Stimulated activated CD4-positive, alpha-beta T cell treated with anti-CD3 and anti-CD28 coated beads, Interleukin-4, amount 100 ng/mL, for 24 hours (primary cell): ENCODE data around the gene PTPRJ.

Experiments used
- DNase-seq: peaks from one replicate; pipeline ENCODE4 v3.0.0-alpha.2; 2020

PTPRJ gene

DNA sequence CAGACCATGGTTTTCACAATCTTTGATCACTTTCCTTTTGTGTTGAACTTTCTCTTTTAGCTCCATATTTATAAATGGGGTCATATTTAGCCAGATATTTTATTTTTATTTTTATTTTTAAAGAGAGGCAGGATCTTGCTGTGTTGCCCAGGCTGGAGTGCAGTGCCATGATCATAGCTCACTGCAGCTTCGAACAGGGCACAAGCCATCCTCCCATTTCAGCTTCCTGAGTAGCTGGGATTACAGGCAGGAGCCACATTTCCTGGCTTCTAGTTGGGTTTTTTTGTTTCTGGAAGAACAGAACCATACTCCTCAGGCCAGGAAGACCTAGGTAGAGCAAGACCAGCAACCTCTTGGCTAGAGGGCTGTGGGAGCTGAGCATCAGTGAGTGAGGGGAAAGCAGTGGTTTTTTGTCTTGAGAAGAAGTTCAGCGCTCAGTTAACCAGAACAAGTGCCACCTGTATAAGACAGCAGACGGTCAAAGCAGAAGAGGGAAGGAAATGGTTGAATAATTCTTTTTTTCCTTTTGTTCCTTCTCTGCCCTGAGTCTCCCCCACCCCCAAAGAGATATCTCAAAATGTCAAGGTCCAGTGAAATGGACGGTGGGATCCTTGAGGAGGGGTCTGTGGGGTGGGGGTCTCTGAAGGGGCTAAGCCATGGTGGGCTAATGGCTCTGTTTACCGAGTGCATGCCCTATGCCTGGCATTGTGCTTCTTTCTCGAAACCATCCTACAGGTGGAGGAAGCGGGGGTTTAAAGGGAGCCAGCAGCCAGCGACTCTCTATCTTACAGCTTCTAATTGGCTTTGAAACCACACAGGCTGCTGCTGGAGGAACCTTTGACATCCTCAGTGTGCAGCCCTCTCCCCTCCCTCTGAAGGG lies 63.0 kb downstream of the PTPRJ start:
- DNase-seq, result no peak

DNA sequence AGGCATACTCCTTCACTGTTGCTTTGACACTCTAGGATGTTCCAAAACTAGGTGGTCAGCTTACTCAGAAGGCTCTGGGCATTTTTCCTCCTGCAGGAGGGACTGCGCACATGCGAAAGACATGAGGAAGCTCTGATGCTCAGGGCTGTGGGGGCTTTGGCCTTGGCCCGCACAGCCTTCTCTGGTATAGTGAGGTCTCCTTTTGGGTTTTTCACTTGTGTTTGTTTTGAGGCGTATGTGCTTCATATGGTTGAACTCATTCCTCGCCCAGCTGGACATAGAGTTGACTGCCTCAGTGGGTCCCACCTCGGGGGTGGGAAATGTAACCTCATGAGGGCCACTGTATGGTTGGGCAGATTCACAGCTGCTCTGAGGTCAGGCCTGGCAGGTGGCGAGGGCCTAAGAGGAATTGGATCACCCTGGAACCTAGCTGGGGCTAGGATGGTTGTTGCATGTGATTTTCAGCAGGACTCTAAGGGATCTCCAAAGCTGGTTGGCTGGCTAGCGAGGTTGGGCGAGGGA lies 63.7 kb downstream of the PTPRJ start:
- DNase-seq, result no peak

DNA sequence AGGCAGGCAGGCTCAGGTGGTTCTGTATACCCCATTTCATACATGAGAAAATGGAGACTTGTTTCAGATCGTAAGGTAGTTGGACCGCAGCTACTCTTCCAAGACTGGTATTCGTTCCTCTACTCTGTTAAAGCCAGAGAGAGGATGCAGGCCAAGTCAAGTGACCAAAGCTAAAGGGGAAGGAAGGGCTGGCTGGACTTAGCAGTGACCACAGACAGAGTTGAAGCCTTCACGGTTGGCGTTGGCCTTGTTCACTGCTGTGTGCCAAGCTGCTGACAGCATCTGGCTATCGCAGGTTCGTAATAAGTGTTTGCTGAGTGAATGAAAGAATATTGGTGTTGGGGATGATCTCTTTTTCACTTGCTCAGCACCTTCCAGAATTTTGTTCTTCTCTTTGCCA lies 64.2 kb downstream of the PTPRJ start:
- no peak for DNase-seq

DNA sequence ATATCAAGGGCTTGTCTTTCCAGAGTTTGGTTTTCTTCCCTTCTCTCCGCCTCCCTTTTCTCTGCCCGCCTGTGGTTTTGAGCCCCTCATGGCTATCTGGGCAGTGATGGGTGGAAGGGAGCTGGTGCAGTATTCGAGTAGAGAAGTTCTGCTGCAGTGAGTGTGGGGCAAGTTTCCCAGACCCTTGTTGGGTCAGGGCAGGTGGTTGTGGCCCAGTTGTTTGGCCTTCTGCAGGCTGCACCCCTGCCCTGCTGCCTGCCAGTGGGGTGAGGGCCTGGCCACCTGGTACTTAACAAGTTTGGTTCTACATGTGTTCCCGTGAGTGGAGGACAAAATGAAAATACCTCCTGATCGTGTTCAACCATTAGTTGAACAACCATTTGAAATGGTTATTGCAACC lies 65.2 kb downstream of the PTPRJ start:
- DNase-seq, result no peak

DNA sequence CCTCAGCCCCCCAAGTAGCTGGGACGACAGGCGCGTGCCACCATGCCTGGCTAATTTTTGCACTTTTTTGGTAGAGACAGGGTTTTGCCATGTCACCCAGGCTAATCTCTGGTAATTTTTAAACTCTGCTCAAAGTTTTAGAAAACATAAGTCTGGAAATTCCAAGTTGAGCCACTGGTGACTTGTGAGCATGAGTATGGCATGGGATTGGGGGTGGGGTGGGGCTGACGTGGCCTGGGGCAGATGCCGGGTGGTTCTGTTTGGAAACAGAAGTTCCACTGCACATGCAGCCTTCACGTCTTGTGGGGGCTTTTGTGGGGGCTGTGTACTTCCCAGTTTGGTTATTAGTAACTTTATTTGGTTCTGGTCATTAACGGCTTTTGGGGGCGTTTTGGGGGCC lies 67.3 kb downstream of the PTPRJ start:
- DNase-seq, result no peak

DNA sequence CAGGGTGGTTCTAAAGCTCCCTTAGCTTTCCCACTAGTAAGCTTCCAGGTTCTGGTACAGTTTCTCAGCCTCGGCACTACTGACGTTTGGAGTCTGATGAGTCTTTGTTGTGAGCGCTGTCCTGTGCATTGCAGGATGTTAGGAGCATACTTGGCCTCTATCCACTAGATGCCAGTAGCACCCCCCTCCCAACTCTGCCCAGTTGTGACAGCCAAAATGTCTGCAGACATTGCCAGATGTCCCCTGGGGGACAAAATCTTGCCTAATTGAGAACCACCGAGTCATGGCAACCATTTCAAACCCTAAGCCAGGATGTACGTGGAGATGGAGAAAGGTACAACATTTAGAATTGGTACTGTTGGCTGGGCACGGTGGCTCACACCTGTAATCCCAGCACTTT lies 68.7 kb downstream of the PTPRJ start:
- DNase-seq, result no peak

DNA sequence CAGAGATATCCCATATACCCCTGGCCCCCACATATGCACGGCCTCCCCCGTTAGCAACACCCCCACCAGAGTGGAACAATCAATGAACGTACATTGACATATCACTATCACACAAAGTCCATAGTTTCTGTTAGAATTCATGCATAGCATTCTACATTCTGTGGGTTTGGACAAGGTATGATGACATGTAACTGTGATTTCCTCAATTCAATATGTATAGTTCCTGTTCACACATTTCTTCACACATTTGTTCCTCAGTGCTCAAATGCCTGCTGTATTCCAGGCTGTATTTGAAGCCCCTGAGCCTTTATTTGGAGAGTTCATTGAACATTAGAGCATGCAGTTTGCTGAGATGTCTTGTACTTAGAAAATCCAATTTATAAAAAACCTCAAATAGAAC lies 69.9 kb downstream of the PTPRJ start:
- no peak for DNase-seq

DNA sequence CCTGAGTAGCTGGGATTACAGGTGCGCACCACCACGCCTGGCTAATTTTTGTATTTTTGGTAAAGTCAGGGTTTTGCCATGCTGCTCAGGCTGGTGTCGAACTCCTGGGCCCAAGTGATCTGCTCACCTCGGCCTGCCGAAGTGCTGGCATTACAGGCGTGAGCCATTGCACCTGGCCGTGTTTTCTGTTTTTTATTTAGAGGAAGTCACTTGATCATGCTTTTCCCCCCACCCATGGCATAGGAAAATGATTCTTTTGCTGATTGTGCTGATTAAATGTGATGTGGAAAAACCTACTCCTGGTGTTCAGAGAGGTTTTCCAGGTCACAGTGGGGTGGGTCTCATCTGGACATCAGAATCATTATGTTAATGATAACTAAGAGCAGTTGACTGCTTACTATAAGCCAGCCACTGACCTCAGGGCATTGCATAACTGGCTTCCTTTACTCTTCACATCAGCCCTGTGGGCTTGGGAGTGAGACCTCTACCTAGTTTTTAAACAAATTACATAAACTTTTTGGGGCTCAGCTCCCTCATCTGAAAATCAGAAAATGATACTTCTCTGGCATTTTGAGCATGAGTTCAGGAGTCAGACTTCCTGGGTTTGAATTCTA lies 71.0 kb downstream of the PTPRJ start:
- no peak for DNase-seq

DNA sequence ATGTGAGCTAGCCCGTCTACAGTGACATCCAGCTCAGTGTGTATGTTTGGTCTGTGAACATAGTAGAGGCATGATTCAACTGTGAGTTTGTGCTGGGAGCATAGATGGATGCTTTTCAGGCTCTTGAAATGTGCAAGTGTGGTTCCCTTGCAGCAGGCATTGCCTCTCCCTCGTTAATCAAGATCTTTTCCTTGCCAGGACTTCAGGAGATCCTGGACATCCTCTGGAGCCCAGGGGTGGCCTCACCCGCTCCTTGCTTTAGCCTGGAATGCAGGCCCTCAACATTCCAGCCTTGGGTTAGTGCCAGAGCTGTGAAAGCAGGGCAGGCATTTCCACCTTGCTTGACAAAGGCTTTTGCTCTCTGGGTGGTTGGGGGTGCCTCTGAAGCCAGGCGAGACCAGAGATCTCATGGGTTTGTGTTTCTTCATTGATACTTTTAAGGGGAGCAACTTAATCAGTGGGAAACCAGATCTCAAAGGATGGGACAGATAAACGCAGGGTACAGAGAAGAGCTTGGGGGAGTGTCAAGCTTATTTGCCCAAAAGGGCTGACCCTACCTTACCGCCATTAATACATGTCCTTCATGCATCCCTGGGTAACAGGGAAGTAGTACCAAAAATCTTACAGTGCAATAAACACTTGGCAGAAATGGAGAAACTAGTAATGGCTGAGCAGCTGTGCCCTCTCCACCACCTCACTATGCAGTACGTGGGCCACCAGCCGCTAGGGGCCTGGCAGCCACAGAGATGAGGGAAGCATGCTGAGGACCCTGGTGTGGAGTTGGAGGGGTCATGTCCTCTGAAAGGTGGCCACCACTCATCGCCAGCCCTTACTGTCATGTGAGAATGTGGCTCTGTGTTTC lies 72.1 kb downstream of the PTPRJ start:
- DNase-seq, result no peak

DNA sequence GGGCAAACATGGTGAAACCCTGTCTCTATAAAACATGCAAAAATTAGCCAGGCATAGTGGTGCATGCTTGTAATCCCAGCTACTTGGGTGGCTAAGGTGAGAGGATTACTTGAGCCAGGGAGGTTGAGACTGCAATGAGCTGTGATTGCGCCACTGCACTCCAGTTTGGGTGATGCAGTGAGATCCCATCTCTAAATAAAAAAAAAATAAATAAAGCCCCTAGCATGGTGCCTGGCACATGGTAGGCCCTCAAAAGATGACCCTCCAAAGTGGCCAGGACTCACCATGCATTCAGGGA lies 74.6 kb downstream of the PTPRJ start:
- no peak for DNase-seq

DNA sequence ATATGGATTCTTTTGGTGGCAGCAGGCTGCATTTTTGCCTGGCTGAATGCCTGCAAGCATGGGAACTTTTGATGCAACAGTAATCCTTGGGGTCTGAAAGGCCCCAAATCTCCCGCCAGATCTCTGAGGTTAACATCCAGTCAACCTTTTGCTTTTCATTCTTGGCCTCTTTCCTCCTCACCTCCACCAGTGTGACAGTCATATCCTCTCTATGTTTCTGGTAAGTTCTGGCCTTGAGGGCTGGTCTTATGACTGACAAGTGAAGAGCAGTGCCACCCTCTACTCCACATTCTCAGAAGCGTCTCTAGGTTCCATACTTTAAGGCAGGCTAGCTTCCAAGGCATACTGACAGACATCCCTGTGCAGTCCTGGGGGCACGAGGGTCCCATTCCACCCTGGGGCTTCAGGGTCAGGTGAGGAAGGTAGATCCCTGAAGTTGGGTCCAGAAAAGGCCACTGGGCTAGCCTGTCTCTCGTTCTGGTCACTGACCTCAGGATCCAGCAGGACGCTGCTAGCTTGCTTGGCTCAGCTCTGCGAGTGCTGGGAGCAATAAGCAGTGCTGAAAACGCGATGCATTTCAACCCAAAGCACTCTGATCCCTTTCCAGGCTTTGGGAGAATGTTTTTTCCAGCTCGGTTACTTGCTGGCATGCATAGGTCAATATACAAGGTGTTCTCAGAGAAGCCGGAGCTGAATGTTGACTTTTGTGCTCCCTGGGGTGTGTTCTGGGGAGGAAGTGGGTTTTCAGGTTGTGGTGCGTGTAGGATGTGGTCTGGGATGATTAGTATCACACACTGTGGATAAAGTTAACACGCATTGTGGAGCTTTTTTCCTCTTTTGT lies 75.2 kb downstream of the PTPRJ start:
- peak; percentile 58 for DNase-seq

DNA sequence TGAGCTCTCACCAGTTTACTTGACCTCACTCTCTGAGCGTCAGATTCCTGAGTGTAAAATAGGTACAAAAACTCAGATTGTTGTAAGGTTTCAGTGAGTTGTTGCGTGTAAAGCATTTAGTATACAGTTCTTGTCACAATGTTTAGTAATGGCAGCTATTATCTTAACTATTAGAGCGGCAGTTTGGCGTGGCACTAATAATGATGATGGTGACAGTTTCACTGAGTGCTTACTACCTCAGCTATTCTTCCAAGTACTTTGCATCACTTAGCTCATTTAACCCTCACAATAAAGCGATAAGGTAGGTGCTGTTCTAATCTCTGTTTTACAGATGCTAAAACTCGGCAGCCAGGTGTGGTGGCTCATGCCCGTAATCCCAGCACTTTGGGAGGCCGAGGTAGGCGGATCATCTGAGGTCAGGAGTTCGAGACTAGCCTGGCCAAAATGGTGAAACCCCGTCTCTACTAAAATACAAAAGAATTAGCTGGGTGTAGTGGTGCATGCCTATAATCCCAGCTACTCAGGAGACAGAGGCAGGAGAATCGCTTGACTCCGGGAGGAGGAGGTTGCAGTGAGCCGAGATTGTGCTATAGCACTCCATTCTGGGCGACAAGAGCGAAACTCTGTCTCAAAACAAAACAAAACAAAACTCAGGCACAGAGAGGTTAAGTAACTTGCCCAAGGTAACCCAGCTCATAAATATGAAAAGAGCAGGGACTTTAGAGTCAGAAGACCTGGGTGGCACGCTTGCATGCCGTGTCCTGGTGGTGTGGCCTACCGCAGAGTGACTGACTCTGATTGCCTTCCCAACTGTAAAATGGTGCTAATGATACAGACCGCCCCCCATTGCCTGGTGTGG lies 76.2 kb downstream of the PTPRJ start:
- DNase-seq, result no peak

DNA sequence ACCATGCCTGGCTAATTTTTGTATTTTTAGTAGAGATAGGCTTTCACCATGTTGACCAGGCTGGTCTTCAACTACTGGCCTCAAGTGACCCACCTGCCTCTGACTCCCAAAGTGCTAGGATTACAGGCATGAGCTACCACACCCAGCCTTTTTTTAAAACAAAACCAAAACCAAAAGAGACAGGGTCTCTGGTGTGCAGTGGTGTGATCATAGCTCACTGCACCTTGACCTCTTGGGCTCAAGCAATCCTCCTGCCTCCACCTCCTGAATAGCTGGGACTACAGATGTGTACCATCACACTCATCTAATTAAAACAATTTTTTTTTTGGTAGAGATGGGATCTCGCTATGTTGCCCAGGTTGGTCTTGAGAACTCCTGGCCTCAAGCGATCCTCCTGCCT lies 77.7 kb downstream of the PTPRJ start:
- no peak for DNase-seq

DNA sequence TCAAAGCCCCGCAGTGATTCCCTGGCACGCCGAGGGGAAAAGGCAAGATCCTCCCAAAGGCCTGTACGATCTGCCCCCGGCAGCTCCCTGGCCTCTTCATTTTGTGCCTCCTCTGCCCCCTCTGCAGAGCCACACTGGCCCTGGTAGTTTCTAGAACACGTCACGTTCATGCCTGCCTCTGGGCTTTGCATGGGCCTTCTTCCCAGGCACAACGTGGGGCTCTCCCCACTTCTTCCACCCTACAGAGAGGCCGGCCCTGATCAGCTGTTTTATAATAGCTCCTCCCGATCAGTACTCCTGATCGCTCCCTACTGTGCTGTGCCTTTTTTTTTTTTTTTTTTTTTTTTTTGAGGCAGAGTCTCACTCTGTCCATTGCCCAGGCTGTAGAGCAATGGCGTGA lies 78.4 kb downstream of the PTPRJ start:
- no peak for DNase-seq

DNA sequence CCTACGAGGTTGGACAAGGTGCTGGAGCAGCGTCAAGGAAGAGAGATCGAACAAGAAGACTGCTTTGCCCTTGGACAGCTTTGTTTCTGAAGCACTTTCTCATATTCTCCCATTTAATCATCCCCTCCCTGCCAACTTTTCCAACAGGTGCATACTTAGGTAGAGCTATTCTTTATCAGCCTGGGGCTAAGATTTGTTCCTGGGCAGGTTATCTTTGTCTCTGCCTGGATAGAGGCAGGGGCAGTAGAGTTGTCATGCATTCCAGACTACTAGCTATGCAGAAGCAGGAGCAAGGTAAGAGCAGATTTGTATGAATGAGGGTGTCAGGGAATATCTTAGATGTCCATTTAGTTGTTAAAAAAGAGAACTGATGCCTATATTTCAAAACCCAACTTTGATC lies 82.3 kb downstream of the PTPRJ start:
- no peak for DNase-seq

DNA sequence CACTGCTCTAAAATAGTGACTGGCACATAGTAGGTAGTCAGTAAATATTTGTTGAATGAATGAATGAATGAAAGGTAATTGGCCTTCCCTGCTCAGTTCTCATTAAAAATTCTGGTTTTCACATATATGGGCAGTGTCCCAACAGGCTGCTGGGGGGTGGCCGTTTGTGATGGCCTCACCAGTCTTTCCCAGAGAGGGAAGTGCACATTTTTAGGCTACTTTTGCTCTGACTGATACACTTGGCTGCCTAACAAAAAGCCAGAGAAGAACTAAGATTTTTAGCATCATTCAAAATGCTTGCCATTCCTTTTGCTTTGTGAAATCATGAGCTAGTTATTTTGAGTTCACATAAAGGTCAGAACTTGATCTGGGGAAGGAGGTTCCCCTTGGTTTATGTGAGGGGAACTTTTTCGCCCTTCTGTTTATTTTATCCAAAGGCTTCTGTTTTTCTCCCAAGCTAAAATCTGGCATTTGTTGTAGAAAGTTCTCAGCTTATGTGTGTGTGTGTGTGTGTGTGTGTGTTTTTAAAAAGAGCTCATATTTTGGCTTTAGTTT lies 83.1 kb downstream of the PTPRJ start:
- DNase-seq, result no peak

DNA sequence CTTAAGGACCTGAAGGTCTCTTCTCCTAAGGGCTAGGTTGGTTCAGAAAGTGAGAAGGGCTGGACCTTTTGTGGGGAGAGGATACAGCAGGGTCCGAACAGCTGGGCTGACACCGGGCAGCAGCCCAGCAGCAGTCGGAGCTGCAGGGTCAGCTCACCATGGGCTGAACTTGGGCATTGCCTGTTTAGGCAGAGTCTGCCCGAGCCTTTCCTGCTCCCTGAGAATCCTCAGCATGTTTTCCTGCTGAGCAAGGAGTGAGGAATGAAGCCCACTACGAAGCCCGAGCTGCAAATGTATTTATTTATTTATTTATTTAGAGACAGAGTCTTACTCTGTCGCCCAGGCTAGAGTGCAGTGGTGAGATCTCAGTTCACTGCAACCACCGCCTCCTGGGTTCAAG lies 83.9 kb downstream of the PTPRJ start:
- DNase-seq, result no peak

DNA sequence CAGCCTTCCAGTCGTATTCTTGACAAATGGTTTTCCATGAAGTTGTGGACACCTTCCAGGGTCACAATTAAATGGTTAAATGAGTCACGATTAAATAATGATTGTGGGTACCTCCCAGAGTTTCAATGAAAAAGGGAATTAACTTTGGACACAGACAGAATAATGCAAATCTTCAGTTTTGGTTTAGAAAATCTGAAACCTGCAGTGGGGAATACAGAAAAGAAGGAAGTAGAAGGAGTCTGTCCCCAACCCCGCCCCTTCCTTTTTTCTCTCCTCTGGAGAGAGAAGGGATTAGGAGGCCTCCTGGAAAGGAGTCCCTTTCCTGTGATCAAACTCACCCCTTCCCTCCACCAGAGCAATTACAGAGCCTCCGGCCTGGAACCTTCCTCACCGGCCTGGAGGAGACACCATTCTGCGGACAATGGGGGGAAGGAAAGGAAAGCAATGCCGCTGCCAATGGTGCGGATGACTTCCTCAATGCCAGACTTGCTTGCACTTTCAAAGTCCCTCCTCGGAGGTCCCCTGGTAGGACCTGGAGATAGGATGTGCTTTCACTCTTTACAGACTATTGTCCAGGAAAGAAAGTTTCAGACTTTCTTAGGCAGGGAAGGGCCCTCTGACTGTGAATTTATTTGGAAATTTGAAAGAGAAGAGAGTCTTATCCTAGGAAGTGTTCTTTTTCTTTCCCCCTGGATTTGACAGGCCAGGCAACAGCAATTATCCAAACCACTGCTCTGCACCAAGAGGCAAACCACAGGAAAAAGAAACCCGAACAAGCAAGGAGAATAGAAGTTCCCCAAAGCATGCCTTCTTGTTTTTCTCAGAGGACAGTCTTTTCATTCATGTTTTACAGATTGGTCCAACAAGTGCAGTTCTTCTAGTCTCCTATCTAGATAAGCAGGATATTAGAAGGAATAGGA lies 86.8 kb downstream of the PTPRJ start:
- DNase-seq, result no peak

DNA sequence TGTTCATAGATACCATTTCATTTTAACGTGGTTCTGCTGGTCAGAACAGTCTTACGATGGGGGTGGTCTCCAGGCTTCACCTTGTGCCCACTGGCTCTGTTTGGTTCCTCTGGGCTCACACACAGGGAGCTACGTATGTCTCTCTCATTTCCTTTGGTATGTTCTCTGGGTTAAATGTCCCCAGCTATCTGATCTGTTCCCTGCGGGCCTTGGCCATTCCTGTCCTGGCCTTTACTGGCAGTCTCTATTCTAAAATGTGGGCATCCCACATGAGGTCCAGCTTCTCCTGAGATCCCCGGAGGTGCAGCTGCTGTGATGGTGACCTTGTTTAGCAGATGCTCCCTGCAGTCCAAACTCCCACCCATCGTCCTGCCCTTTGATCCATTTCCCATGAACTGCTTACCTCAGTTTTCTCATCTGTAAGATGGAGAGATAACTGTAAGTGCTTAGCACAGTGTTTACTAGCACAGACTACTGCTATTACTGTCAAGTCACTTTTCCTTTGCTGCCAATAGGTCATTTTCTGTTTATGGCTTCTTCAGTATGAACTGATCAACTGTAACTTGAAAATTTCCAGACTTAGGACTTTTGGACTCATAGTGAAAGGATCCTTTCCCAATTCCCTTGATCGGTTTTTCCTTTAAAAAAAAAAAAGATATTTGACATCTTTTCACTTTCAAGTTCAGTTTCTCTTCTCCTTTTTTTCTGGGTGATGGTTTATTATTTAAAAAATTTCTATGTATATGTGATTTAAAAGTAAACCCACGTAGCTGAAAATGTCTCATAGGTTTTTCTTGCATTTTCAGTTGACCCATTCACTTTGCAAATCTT lies 92.9 kb downstream of the PTPRJ start:
- no peak for DNase-seq
